HepG2 (cell line): ENCODE measurements around the gene SYNJ2. TPM values are rescaled to one million over a fixed set of nuclear protein-coding genes. Genes with fewer than 3 reads are reported as not detected.

ENCODE experiments used
- ARID2 ChIP-seq: sonication (generic); formaldehyde crosslinking; IDR thresholded peaks from 2 replicates; pipeline ENCODE4 v1.8.1; 2022; ENCODE audit warnings: mild to moderate bottlenecking, missing genetic modification reagents, borderline replicate concordance
- FIP1L1 ChIP-seq: fragments of 200-400 bp; formaldehyde crosslinking; IDR thresholded peaks from 2 replicates; pipeline ENCODE4 v1.6.1; 2018; ENCODE audit warnings: low read depth, mild to moderate bottlenecking, low read length, moderate library complexity, borderline replicate concordance; ENCODE audit not compliant: insufficient read depth
- HNRNPLL ChIP-seq: fragments of 200-400 bp; formaldehyde crosslinking; IDR thresholded peaks from 2 replicates; pipeline ENCODE4 v1.6.1; 2017; ENCODE audit warnings: mild to moderate bottlenecking, low read depth, low read length; ENCODE audit not compliant: poor library complexity, severe bottlenecking
- KMT2A ChIP-seq: sonication (generic); formaldehyde crosslinking; IDR thresholded peaks from 2 replicates; pipeline ENCODE4 v1.4.0; 2020; ENCODE audit warnings: missing genetic modification reagents
- MLLT10 ChIP-seq: sonication (generic); formaldehyde crosslinking; IDR thresholded peaks from 2 replicates; pipeline ENCODE4 v1.4.0; 2020; ENCODE audit warnings: missing genetic modification reagents
- NFE2L1 ChIP-seq: sonication (generic); formaldehyde crosslinking; IDR thresholded peaks from 2 replicates; pipeline ENCODE4 v1.4.0; 2020; ENCODE audit warnings: missing genetic modification reagents, mild to moderate bottlenecking, borderline replicate concordance
- NR2F2 ChIP-seq: IDR thresholded peaks from 2 replicates; pipeline ENCODE4 v1.6.1; 2012; ENCODE audit warnings: low read depth, inconsistent platforms, borderline replicate concordance
- PPARG ChIP-seq: conservative IDR thresholded peaks from 2 replicates; pipeline ENCODE4 v1.6.1; 2016; ENCODE audit warnings: missing biosample characterization, missing genetic modification reagents
- RARA ChIP-seq: IDR thresholded peaks from 2 replicates; pipeline ENCODE4 v1.6.1; 2016; ENCODE audit warnings: missing genetic modification reagents, missing compliant biosample characterization
- RBAK ChIP-seq: sonication (generic); formaldehyde crosslinking; IDR thresholded peaks from 2 replicates; pipeline ENCODE4 v1.5.1; 2020; ENCODE audit warnings: mild to moderate bottlenecking, missing genetic modification reagents
- TSC22D2 ChIP-seq: sonication (generic); formaldehyde crosslinking; IDR thresholded peaks from 2 replicates; pipeline ENCODE4 v1.5.1; 2020; ENCODE audit warnings: missing genetic modification reagents, mild to moderate bottlenecking, borderline replicate concordance
- YEATS2 ChIP-seq: sonication (generic); formaldehyde crosslinking; IDR thresholded peaks from 2 replicates; pipeline ENCODE4 v1.4.0; 2020; ENCODE audit warnings: missing genetic modification reagents, borderline replicate concordance
- ZNF160 ChIP-seq: sonication (generic); formaldehyde crosslinking; IDR thresholded peaks from 2 replicates; pipeline ENCODE4 v1.8.0; 2022; ENCODE audit warnings: mild to moderate bottlenecking, inconsistent platforms, missing genetic modification reagents
- ZNF251 ChIP-seq: sonication (generic); formaldehyde crosslinking; IDR thresholded peaks from 2 replicates; pipeline ENCODE4 v1.9.0; 2021; ENCODE audit warnings: mild to moderate bottlenecking, missing genetic modification reagents
- ZNF446 ChIP-seq: sonication (generic); formaldehyde crosslinking; IDR thresholded peaks from 2 replicates; pipeline ENCODE4 v1.5.0; 2020; ENCODE audit warnings: mild to moderate bottlenecking, missing genetic modification reagents
- ZNF484 ChIP-seq: sonication (generic); formaldehyde crosslinking; IDR thresholded peaks from 2 replicates; pipeline ENCODE4 v1.5.1; 2020; ENCODE audit warnings: mild to moderate bottlenecking, low read depth, missing genetic modification reagents, borderline replicate concordance
- ZNF572 ChIP-seq: sonication (generic); formaldehyde crosslinking; IDR thresholded peaks from 2 replicates; pipeline ENCODE4 v1.5.1; 2020; ENCODE audit warnings: mild to moderate bottlenecking, missing genetic modification reagents
- ZNF614 ChIP-seq: IDR thresholded peaks from 2 replicates; pipeline ENCODE4 v1.6.1; 2018; ENCODE audit warnings: missing biosample characterization, missing genetic modification reagents, inconsistent platforms, borderline replicate concordance
- ZNF772 ChIP-seq: sonication (generic); formaldehyde crosslinking; IDR thresholded peaks from 2 replicates; pipeline ENCODE4 v1.5.0; 2020; ENCODE audit warnings: mild to moderate bottlenecking, missing genetic modification reagents
- ZNF788 ChIP-seq: sonication (generic); formaldehyde crosslinking; IDR thresholded peaks from 2 replicates; pipeline ENCODE4 v1.5.0; 2020; ENCODE audit warnings: mild to moderate bottlenecking, missing genetic modification reagents, borderline replicate concordance
- polyA plus RNA-seq, 8 experiments: library from polyadenylated mRNA; depleted of rRNA in 3 of 8; stranded (reverse) in 7 of 8; unstranded in 1 of 8; fragments of >200 nt; fragmentation: Illumina TruSeq in 4 of 8; extraction: Trizol in 4 of 8; gene quantifications; 2 replicates each; pipeline versions ENCODE4 v1.2.1 to v1.2.3, GENCODE V29; 2011 to 2016; ENCODE audit warnings: low read depth in 4 of 8, missing spikeins in 1 of 8, mixed read lengths in 1 of 8; ENCODE audit not compliant: insufficient read depth in 1 of 8
- total RNA-seq, 5 experiments: library from RNA; depleted of rRNA; stranded (reverse); fragments of >200 nt; fragmentation: Illumina TruSeq; extraction: Trizol; gene quantifications; 2 replicates each; pipeline ENCODE4 v1.2.3, GENCODE V29; 2016; ENCODE audit warnings: low read depth in 1 of 5
- TF ChIP-seq, protein P1 (sequence below): IDR thresholded peaks from 2 replicates; pipeline ENCODE4 v1.6.1; 2018; ENCODE audit warnings: missing genetic modification reagents
- TF ChIP-seq, protein P2 (sequence below): sonication (generic); formaldehyde crosslinking; IDR thresholded peaks from 2 replicates; pipeline ENCODE4 v1.9.0; 2021; ENCODE audit warnings: missing genetic modification reagents, borderline replicate concordance
- TF ChIP-seq, protein P3 (sequence below): sonication (generic); formaldehyde crosslinking; IDR thresholded peaks from 2 replicates; pipeline ENCODE4 v1.5.0; 2020; ENCODE audit warnings: missing genetic modification reagents, mild to moderate bottlenecking, borderline replicate concordance
- TF ChIP-seq, protein P4 (sequence below): sonication (generic); formaldehyde crosslinking; conservative IDR thresholded peaks from 2 replicates; pipeline ENCODE4 v1.4.0; 2020; ENCODE audit warnings: missing genetic modification reagents
- TF ChIP-seq, protein P5 (sequence below): IDR thresholded peaks from 2 replicates; pipeline ENCODE4 v1.6.1; 2016; ENCODE audit warnings: missing compliant biosample characterization, missing genetic modification reagents, borderline replicate concordance

SYNJ2 gene
- total and polyA plus RNA-seq, 2 of the 13 experiments (the other 11 are each of a cell fraction or from before 2014, with no cell fraction given), result 39.1 to 57.6 TPM

DNA sequence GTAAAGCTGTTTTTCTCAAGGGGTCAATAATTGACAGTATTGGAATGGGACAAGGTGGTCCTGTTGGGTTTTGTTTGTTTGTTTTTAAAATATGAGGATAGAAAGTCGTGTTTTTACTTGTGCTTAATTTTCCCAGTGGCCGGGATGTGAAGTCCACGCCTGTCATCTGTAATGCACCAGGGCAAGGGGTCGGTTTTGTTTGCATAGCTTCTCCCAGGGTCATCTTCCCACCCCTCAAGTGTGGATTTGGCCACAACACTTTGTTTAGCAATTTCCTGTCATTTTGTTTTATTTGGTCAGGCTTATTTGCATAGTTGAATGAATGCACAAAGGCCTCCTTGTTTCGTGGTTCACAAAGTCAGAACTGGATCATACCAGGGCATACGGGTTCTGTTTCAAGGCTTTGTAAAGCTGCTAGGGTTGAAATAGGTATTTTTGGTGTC lies 29.8 kb downstream of the SYNJ2 start (continued):
- TF ChIP-seq, protein P1, sequence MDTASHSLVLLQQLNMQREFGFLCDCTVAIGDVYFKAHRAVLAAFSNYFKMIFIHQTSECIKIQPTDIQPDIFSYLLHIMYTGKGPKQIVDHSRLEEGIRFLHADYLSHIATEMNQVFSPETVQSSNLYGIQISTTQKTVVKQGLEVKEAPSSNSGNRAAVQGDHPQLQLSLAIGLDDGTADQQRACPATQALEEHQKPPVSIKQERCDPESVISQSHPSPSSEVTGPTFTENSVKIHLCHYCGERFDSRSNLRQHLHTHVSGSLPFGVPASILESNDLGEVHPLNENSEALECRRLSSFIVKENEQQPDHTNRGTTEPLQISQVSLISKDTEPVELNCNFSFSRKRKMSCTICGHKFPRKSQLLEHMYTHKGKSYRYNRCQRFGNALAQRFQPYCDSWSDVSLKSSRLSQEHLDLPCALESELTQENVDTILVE (CRISPR knock-in tag), result peak; percentile 90
- TF ChIP-seq HNRNPLL (no peak), ZNF614 (CRISPR knock-in tag) (0 out of 2 replicates have a peak, but pooled peaks have one; percentile 56), FIP1L1 (no peak), KMT2A (CRISPR knock-in tag) (no peak; the same call in 1 of the 2 replicates), ZNF484 (no peak), ZNF160 (no peak; the same call in 1 of the 2 replicates), ZNF446 (no peak), ZNF251 (no peak), ZNF788 (CRISPR knock-in tag) (0 out of 2 replicates have a peak, but pooled peaks have one; percentile 7), MLLT10 (no peak), NR2F2 (peak; percentile 99), RARA (CRISPR knock-in tag) (peak; percentile 98), NFE2L1 (CRISPR knock-in tag) (no peak), ARID2 (CRISPR knock-in tag) (no peak), YEATS2 (CRISPR knock-in tag) (no peak), ZNF572 (CRISPR knock-in tag) (no peak), TSC22D2 (CRISPR knock-in tag) (0 out of 2 replicates have a peak, but pooled peaks have one; percentile 20), PPARG (CRISPR knock-in tag) (peak; percentile 66; the same call in 1 of the 2 replicates), RBAK (CRISPR knock-in tag) (no peak), ZNF772 (CRISPR knock-in tag) (no peak; the same call in 1 of the 2 replicates)
- TF ChIP-seq, protein P2, sequence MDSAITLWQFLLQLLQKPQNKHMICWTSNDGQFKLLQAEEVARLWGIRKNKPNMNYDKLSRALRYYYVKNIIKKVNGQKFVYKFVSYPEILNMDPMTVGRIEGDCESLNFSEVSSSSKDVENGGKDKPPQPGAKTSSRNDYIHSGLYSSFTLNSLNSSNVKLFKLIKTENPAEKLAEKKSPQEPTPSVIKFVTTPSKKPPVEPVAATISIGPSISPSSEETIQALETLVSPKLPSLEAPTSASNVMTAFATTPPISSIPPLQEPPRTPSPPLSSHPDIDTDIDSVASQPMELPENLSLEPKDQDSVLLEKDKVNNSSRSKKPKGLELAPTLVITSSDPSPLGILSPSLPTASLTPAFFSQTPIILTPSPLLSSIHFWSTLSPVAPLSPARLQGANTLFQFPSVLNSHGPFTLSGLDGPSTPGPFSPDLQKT, result no peak
- TF ChIP-seq, protein P3, sequence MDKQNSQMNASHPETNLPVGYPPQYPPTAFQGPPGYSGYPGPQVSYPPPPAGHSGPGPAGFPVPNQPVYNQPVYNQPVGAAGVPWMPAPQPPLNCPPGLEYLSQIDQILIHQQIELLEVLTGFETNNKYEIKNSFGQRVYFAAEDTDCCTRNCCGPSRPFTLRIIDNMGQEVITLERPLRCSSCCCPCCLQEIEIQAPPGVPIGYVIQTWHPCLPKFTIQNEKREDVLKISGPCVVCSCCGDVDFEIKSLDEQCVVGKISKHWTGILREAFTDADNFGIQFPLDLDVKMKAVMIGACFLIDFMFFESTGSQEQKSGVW (CRISPR knock-in tag), result no peak
- TF ChIP-seq, protein P4, sequence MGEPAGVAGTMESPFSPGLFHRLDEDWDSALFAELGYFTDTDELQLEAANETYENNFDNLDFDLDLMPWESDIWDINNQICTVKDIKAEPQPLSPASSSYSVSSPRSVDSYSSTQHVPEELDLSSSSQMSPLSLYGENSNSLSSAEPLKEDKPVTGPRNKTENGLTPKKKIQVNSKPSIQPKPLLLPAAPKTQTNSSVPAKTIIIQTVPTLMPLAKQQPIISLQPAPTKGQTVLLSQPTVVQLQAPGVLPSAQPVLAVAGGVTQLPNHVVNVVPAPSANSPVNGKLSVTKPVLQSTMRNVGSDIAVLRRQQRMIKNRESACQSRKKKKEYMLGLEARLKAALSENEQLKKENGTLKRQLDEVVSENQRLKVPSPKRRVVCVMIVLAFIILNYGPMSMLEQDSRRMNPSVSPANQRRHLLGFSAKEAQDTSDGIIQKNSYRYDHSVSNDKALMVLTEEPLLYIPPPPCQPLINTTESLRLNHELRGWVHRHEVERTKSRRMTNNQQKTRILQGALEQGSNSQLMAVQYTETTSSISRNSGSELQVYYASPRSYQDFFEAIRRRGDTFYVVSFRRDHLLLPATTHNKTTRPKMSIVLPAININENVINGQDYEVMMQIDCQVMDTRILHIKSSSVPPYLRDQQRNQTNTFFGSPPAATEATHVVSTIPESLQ (CRISPR knock-in tag), result no peak
- TF ChIP-seq, protein P5, sequence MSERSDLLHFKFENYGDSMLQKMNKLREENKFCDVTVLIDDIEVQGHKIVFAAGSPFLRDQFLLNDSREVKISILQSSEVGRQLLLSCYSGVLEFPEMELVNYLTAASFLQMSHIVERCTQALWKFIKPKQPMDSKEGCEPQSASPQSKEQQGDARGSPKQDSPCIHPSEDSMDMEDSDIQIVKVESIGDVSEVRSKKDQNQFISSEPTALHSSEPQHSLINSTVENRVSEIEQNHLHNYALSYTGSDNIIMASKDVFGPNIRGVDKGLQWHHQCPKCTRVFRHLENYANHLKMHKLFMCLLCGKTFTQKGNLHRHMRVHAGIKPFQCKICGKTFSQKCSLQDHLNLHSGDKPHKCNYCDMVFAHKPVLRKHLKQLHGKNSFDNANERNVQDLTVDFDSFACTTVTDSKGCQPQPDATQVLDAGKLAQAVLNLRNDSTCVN, result no peak
